Measurements from ENCODE around the gene VSTM1. TPM values are rescaled to one million over a fixed set of nuclear protein-coding genes. Genes with fewer than 3 reads are reported as not detected.

Gene VSTM1
- total and polyA plus RNA-seq, 9 donors = 0.19 to 0.53 (median 0.25) TPM; not detected in 3

DNA sequence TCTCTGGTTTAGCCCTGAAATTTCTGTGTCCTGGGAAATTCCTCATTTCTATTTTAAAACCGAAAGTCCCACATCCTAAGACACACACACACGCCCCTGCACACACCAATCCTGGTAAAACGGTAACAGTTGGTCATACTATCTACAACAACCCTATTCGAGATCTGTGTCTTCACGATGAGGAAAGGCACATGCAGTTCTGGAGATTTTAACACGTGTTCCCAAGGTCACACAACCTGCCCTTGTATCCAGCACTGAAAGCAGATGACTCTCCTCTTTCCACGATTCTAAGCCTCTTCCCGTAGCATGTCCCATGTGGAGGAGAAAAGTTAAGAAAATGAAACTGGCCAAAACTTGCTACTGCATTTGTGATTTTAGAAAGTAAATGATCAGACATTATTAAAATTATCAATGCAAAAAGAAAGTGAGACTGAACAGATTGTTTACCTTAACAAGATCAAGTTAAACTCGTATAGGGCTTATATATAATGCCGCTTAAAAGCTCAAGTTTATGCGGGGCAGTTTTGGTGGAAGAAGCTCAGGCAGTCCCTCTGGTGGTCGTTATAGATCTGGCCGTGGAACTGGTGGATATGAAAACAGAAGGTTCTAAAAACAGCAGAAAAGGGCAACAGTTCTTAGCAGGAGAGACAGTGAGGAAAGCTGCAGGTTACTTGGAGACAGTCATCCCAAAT lies 32.7 kb downstream of the VSTM1 start:
- H3K27ac ChIP-seq (ENCODE audit: low read length) = no peak overlapping the region
- H3K36me3 ChIP-seq (ENCODE audit: control insufficient read depth, insufficient read depth, low read length) = no peaks in the 10 kb centered on the region
- H3K27me3 ChIP-seq (ENCODE audit: control insufficient read depth, insufficient read depth, low read length) = peaks cover 2% of the 10 kb centered on the region
- no peaks in the 10 kb centered on the region for H3K9me3 ChIP-seq (replicated peaks; ENCODE audit: control insufficient read depth, low read depth, low read length)
- H3K4me1 ChIP-seq (ENCODE audit: control insufficient read depth, insufficient read depth, low read length) = no peaks in the 10 kb centered on the region
- no peak overlapping the region for H3K4me3 ChIP-seq (ENCODE audit: low read length)
- no peak for DNase-seq
- WGBS (ENCODE audit: insufficient coverage) = 51% methylated on average over 8 of the region's 13 CpGs

DNA sequence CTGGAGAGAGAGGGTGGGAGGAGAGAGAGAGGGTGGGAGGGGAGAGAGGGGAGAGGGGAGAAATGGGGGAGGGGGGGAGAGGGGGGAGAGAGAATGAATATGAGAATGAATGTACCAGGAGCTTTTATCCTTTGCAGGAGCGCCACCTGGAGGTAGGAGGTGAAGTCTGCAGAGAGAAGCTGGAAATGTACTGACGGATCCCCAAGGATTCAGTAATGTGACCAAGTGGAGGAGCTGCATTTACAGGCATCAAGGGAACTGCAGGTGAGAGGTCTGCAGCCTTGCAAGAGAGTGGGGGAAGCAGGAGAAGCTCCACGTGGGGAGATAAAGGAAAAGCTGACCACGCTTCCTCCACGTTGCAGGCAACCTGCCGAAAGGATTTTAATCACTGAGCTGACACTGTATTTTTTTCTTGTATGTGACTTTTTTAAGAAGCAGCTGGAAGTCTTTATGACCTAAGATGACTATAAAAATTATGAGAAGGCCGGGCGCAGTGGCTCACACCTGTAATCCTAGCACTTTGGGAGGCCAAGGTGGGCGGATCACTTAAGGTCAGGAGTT lies 33.7 kb downstream of the VSTM1 start:
- peak; percentile 45 for DNase-seq
- H3K4me1 ChIP-seq (ENCODE audit: control insufficient read depth, insufficient read depth, low read length) = no peaks in the 10 kb centered on the region
- H3K36me3 ChIP-seq (ENCODE audit: control insufficient read depth, insufficient read depth, low read length) = no peaks in the 10 kb centered on the region
- no peak overlapping the region for H3K4me3 ChIP-seq (ENCODE audit: low read length)
- H3K27ac ChIP-seq (ENCODE audit: low read length) = no peak overlapping the region
- WGBS (ENCODE audit: insufficient coverage) = 9% methylated on average over 6 of the region's 9 CpGs
- H3K9me3 ChIP-seq (replicated peaks; ENCODE audit: control insufficient read depth, low read depth, low read length) = no peaks in the 10 kb centered on the region
- peaks cover 2% of the 10 kb centered on the region for H3K27me3 ChIP-seq (ENCODE audit: control insufficient read depth, insufficient read depth, low read length)

DNA sequence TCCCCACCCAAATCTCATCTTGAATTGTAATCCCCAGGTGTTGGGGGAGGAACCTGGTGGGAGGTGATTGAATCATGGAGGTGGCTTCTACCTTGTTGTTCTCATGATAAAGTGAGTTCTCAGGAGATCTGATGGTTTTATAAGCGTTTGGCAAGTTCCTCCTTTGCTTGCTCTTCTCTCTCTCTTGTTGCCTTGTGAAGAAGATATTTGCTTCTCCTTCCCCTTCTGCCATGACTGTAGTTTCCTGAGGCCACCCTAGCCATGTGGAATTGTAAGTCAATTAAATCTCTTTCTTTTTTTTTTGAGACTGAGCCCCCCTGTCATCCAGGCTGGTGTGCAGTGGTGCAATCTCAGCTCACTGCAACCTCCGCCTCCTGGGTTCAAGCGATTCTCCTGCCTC lies 34.4 kb downstream of the VSTM1 start:
- no peaks in the 10 kb centered on the region for H3K36me3 ChIP-seq (ENCODE audit: control insufficient read depth, insufficient read depth, low read length)
- H3K4me3 ChIP-seq (ENCODE audit: low read length) = no peak overlapping the region
- no peak for DNase-seq
- 100% methylated on average over 2 of the region's 3 CpGs for WGBS (ENCODE audit: insufficient coverage)
- H3K27ac ChIP-seq (ENCODE audit: low read length) = no peak overlapping the region
- H3K9me3 ChIP-seq (replicated peaks; ENCODE audit: control insufficient read depth, low read depth, low read length) = no peaks in the 10 kb centered on the region
- peaks cover 2% of the 10 kb centered on the region for H3K27me3 ChIP-seq (ENCODE audit: control insufficient read depth, insufficient read depth, low read length)
- no peaks in the 10 kb centered on the region for H3K4me1 ChIP-seq (ENCODE audit: control insufficient read depth, insufficient read depth, low read length)

DNA sequence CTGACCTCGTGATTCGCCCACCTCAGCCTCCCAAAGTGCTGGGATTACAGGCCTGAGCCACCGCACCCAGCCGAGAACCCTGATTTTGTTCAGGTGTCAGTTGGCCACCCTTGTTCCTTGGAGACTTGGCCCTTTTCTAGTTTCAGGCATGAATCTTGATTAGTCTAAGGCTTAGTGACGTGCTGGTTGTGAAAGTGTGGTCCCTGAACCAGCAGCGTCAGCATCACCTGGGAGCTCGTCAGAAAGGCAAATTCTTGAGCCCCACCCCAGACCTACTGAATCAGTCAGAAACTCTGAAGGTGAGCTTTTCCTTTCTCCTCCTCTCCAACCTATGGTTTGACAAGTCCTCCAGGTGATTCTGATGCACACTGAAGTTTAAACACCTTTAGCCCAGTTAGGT lies 37.0 kb downstream of the VSTM1 start:
- DNase-seq = no peak
- H3K27me3 ChIP-seq (ENCODE audit: control insufficient read depth, insufficient read depth, low read length) = no peaks in the 10 kb centered on the region
- 54% methylated on average over 2 of the region's 7 CpGs for WGBS (ENCODE audit: insufficient coverage)

DNA sequence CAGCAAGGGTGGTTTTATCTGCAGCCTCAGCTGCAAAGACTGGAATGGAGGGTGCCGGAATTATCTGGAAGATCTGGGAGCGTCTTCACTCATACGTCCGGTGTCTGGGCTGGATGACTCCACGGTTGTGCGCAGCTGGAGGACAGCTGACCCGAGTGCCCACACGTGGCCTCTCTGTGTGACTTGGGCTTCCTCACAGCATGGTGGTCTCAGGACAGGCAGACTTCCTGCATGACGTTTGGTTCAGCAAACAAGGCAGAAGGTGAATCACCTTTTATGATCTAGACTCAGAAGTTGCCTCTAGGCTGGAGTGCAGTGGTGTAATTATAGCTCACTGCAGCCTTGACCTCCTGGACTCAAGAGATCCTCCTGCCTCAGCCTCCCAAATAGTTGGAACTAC lies 39.0 kb downstream of the VSTM1 start:
- Histone ChIP-seq H3K4me1 (ENCODE audit: control insufficient read depth, insufficient read depth, low read length) (peaks cover 3% of the 10 kb centered on the region), H3K9me3 (replicated peaks; ENCODE audit: control insufficient read depth, low read depth, low read length) (no peaks in the 10 kb centered on the region), H3K36me3 (ENCODE audit: control insufficient read depth, insufficient read depth, low read length) (no peaks in the 10 kb centered on the region), H3K4me3 (ENCODE audit: low read length) (no peak overlapping the region), H3K27ac (ENCODE audit: low read length) (no peak overlapping the region), H3K27me3 (ENCODE audit: control insufficient read depth, insufficient read depth, low read length) (no peaks in the 10 kb centered on the region)
- WGBS (ENCODE audit: insufficient coverage) = 83% methylated on average over 8 of the region's 9 CpGs
- no peak for DNase-seq

More for the DNA sequence above, 37.0 kb downstream of the VSTM1 start:
- H3K27ac ChIP-seq (ENCODE audit: low read length) = no peak overlapping the region
- peaks cover 3% of the 10 kb centered on the region for H3K4me1 ChIP-seq (ENCODE audit: control insufficient read depth, insufficient read depth, low read length)
- no peaks in the 10 kb centered on the region for H3K36me3 ChIP-seq (ENCODE audit: control insufficient read depth, insufficient read depth, low read length)
- H3K9me3 ChIP-seq (replicated peaks; ENCODE audit: control insufficient read depth, low read depth, low read length) = no peaks in the 10 kb centered on the region
- H3K4me3 ChIP-seq (ENCODE audit: low read length) = no peak overlapping the region

DNA sequence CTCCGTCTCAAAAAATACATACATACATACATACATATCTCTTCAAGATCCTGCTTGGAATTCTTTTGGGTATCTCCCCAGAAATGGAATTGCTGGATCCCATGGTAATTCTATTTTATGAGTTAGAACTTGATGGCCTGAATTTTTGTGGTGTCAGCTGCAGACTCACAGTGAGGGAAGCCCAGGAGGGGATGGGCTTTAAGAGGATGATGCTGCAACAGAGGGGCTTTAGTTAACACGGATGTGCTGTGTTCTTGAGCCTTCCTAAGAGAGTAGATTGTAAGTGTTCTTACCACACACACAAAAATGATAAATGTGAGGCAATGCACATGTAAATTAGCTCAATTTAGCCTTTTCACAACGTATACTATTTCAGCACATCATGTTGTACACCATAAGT lies 40.5 kb downstream of the VSTM1 start:
- H3K27me3 ChIP-seq (ENCODE audit: control insufficient read depth, insufficient read depth, low read length) = no peaks in the 10 kb centered on the region
- DNase-seq = no peak

DNA sequence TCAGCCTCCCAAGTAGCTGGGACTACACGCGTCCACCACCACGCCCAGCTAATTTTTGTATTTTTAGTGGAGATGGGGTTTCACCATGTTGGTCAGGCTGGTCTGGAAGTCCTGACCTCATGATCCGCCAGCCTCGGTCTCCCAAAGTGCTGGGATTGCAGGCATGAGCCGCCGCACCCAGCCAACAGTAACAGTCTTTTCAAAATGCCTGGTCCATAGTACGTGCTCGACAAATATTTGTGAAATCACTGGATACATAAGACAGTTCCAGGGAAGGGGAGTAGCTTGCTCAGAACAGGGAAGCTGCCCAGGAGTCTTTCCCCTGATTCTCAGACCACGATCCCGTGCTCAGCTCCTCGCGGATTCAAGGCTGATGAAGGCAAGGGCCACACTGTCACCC lies 41.8 kb downstream of the VSTM1 start:
- no peaks in the 10 kb centered on the region for H3K27me3 ChIP-seq (ENCODE audit: control insufficient read depth, insufficient read depth, low read length)
- H3K27ac ChIP-seq (ENCODE audit: low read length) = no peak overlapping the region
- H3K9me3 ChIP-seq (replicated peaks; ENCODE audit: control insufficient read depth, low read depth, low read length) = no peaks in the 10 kb centered on the region
- no peak overlapping the region for H3K4me3 ChIP-seq (ENCODE audit: low read length)
- no peaks in the 10 kb centered on the region for H3K36me3 ChIP-seq (ENCODE audit: control insufficient read depth, insufficient read depth, low read length)
- DNase-seq = no peak
- H3K4me1 ChIP-seq (ENCODE audit: control insufficient read depth, insufficient read depth, low read length) = peaks cover 3% of the 10 kb centered on the region
- 92% methylated on average over 11 of the region's 13 CpGs for WGBS (ENCODE audit: insufficient coverage)

More for the DNA sequence above, 40.5 kb downstream of the VSTM1 start:
- Histone ChIP-seq H3K4me3 (ENCODE audit: low read length) (no peak overlapping the region), H3K9me3 (replicated peaks; ENCODE audit: control insufficient read depth, low read depth, low read length) (no peaks in the 10 kb centered on the region), H3K36me3 (ENCODE audit: control insufficient read depth, insufficient read depth, low read length) (no peaks in the 10 kb centered on the region), H3K4me1 (ENCODE audit: control insufficient read depth, insufficient read depth, low read length) (peaks cover 3% of the 10 kb centered on the region), H3K27ac (ENCODE audit: low read length) (no peak overlapping the region)
- WGBS (ENCODE audit: insufficient coverage) = no CpG with 5 or more reads among the region's 3 CpGs

DNA sequence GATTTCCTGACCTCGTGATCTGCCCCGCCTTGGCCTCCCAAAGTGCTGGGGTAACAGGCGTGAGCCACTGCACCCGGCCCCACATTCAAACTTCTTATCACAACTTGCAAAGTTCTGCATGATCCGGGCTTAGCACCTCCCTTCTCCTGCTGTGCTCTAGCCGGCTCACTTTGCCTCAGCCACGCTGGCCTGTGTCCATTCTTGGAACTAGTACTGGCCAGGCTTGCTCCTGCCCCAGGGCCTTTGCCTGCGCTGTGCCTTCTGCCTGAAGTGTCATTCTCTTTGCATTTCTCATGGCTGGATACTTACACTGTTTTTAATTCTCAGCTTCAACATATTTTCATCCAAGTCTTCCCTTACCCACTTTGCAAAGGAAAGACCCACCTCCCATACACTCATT lies 42.3 kb downstream of the VSTM1 start:
- Histone ChIP-seq H3K9me3 (replicated peaks; ENCODE audit: control insufficient read depth, low read depth, low read length) (no peaks in the 10 kb centered on the region), H3K4me1 (ENCODE audit: control insufficient read depth, insufficient read depth, low read length) (peaks cover 3% of the 10 kb centered on the region), H3K4me3 (ENCODE audit: low read length) (no peak overlapping the region), H3K36me3 (ENCODE audit: control insufficient read depth, insufficient read depth, low read length) (no peaks in the 10 kb centered on the region), H3K27ac (ENCODE audit: low read length) (no peak overlapping the region), H3K27me3 (ENCODE audit: control insufficient read depth, insufficient read depth, low read length) (no peaks in the 10 kb centered on the region)
- DNase-seq = no peak
- 92% methylated on average over 8 of the region's 8 CpGs for WGBS (ENCODE audit: insufficient coverage)

DNA sequence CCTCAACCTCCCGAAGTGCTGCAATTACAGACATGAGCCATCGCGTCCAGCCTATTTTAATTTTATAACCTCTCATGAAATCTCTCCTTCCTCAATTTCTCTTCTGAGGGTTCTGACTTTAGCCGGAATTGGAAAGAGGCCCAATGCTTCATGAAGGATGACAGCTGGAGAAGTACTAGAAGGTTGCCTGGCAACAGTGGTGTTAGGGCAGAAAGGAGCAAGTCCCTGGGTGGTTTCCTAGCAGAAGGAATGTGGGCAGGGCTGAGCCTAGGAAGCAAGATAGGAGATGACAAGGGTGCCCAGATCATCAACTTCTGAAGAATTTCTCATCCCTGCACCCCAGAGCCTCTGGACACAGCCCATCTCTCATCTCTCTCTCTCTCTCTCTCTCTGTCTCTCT lies 46.4 kb downstream of the VSTM1 start:
- DNase-seq = no peak
- Histone ChIP-seq H3K4me3 (ENCODE audit: low read length) (no peak overlapping the region), H3K9me3 (replicated peaks; ENCODE audit: control insufficient read depth, low read depth, low read length) (no peaks in the 10 kb centered on the region), H3K4me1 (ENCODE audit: control insufficient read depth, insufficient read depth, low read length) (no peaks in the 10 kb centered on the region), H3K36me3 (ENCODE audit: control insufficient read depth, insufficient read depth, low read length) (no peaks in the 10 kb centered on the region), H3K27me3 (ENCODE audit: control insufficient read depth, insufficient read depth, low read length) (no peaks in the 10 kb centered on the region), H3K27ac (ENCODE audit: low read length) (no peak overlapping the region)
- 53% methylated on average over 3 of the region's 4 CpGs for WGBS (ENCODE audit: insufficient coverage)

DNA sequence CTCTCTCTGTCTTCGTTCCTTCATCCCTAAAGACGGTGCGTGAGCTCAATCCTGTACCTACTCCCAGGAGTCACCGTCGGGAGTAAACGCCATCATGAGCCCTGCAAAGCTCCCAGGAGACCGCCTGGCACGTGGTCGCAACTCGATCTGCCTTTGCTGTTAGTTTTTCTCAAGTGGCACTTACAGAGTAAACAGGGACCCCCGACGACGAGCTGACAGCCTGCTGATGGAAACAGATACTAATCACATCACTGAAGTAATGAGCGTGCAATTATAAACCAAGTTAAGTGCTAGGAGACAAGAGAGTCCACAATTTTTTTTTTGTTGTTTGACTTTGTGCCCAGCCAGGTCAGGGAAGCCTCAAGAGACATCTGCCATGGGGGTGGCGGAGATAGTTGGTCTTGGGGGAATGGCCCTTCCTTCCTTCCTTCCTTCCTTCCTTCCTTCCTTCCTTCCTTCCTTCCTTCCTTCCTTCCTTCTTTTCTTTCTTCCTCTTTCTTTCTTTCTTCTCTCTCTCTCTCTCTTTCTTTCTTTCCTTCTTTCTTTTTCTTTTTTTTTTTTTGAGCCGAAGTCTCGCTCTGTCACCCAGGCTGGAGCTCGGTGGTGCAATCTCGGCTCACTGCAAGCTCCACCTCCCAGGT lies 48.7 kb downstream of the VSTM1 start:
- peaks cover 9% of the 10 kb centered on the region for H3K27me3 ChIP-seq (ENCODE audit: control insufficient read depth, insufficient read depth, low read length)
- DNase-seq = no peak
- WGBS (ENCODE audit: insufficient coverage) = 23% methylated on average over 9 of the region's 19 CpGs

More for the DNA sequence above, 48.7 kb downstream of the VSTM1 start:
- no peaks in the 10 kb centered on the region for H3K36me3 ChIP-seq (ENCODE audit: control insufficient read depth, insufficient read depth, low read length)
- no peaks in the 10 kb centered on the region for H3K9me3 ChIP-seq (replicated peaks; ENCODE audit: control insufficient read depth, low read depth, low read length)
- H3K4me1 ChIP-seq (ENCODE audit: control insufficient read depth, insufficient read depth, low read length) = no peaks in the 10 kb centered on the region
- no peak overlapping the region for H3K27ac ChIP-seq (ENCODE audit: low read length)
- no peak overlapping the region for H3K4me3 ChIP-seq (ENCODE audit: low read length)
